Activated CD8-positive, alpha-beta T cell treated with anti-CD3 and anti-CD28 coated beads for 36 hours (primary cell): ENCODE data around the gene ACOT7. TPM values are rescaled to one million over a fixed set of nuclear protein-coding genes. Genes with fewer than 3 reads are reported as not detected.

Experiments used
- ATAC-seq: fragments of 200-7000 bp; cut with Tn5 transposase; one replicate; pipeline ENCODE4 v1.10.0; 2021; ENCODE audit warnings: mild to moderate bottlenecking, moderate library complexity
- CTCF ChIA-PET: fragments of 350-600 bp; sonication (Branson Sonifier 250); formaldehyde crosslinking; loops from one replicate; lab custom pipeline; 2021; ENCODE audit warnings: antibody characterized with exemption; lab: Charles Lee
- POLR2A ChIA-PET: fragments of 350-600 bp; sonication (Branson Sonifier 250); formaldehyde crosslinking; loops from one replicate; lab custom pipeline; 2021; ENCODE audit warnings: antibody characterized with exemption; lab: Charles Lee
- DNase-seq: peaks from one replicate; pipeline ENCODE4 v3.0.0-alpha.2; 2020
- H3K27ac Mint-ChIP-seq: one replicate; pipeline ENCODE4 v1.8.0; 2021; ENCODE audit warnings: mild to moderate bottlenecking, mixed read lengths
- H3K27me3 Mint-ChIP-seq: one replicate; pipeline ENCODE4 v1.8.0; 2021; ENCODE audit warnings: mixed read lengths
- H3K36me3 Mint-ChIP-seq: one replicate; pipeline ENCODE4 v1.8.0; 2021; ENCODE audit warnings: low read depth, mixed read lengths
- H3K4me1 Mint-ChIP-seq: one replicate; pipeline ENCODE4 v1.8.0; 2021; ENCODE audit warnings: low read depth, mixed read lengths
- H3K4me3 Mint-ChIP-seq: one replicate; pipeline ENCODE4 v1.8.0; 2021; ENCODE audit warnings: mild to moderate bottlenecking, moderate library complexity, mixed read lengths
- H3K9me3 Mint-ChIP-seq: one replicate; pipeline ENCODE4 v1.8.0; 2021; ENCODE audit warnings: mixed read lengths
- CTCF ChIP-seq: fragments of 200-600 bp; IDR thresholded peaks from one replicate; pipeline ENCODE4 v1.8.0; 2022; ENCODE audit warnings: antibody characterized with exemption, mild to moderate bottlenecking
- intact Hi-C: fragments of 100-400 bp; cut with micrococcal nuclease; formaldehyde crosslinking; loops from one replicate; pipeline ENCODE4 v1.10.0; 2022
- total RNA-seq, 2 experiments: library from RNA; stranded (reverse); gene quantifications; one replicate each; pipeline ENCODE4 v1.2.3, GENCODE V29; 2021

Gene ACOT7
- total RNA-seq, 2 experiments from 2014 or later = 80.4 to 86.7 TPM

- ATAC-seq = no peak
- Mint-ChIP-seq H3K27me3 (peaks cover 31% of the 10 kb centered on the region), H3K4me3 (no peak overlapping the region), H3K27ac (no peak overlapping the region), H3K9me3 (no peaks in the 10 kb centered on the region), H3K4me1 (peaks cover 2% of the 10 kb centered on the region), H3K36me3 (no peaks in the 10 kb centered on the region)
- no peak for TF ChIP-seq CTCF
- DNase-seq = no peak
- ChIA-PET CTCF (interaction anchor here (0.9 kb wide), 1 partner anchor 153 kb away, joined by 3 read pairs; no protein-coding TSS in a partner anchor), POLR2A (interaction anchor here (1.3 kb wide), 1 partner anchor 17 kb away, joined by 3 read pairs; no protein-coding TSS in a partner anchor)
- intact Hi-C loops = no loop called here
Measured at GRCh38 chr1:6251681-6252373, 141.7 kb downstream of the ACOT7 start.

- ChIA-PET CTCF (interaction anchor here (0.9 kb wide), 1 partner anchor 154 kb away, joined by 3 read pairs; no protein-coding TSS in a partner anchor), POLR2A (no interaction called here)
- H3K36me3 Mint-ChIP-seq = no peaks in the 10 kb centered on the region
- no peak overlapping the region for H3K27ac Mint-ChIP-seq
- no peak for ATAC-seq
- no peak overlapping the region for H3K4me3 Mint-ChIP-seq
- DNase-seq = no peak
- intact Hi-C loops = no loop called here
- H3K9me3 Mint-ChIP-seq = no peaks in the 10 kb centered on the region
- peaks cover 7% of the 10 kb centered on the region for H3K4me1 Mint-ChIP-seq
- no peak for TF ChIP-seq CTCF
- H3K27me3 Mint-ChIP-seq = peaks cover 37% of the 10 kb centered on the region
Measured at GRCh38 chr1:6251233-6251632, 142.3 kb downstream of the ACOT7 start.

GRCh38 chr1:6249739-6250689 is 143.6 kb downstream of the ACOT7 start:
- intact Hi-C loops = loop anchor here (2.0 to 5.0 kb wide), 3 partner anchors 43 to 155 kb away; partner anchors contain the start of gene RNF207
- POLR2A ChIA-PET = interaction anchor here (0.9 to 1.4 kb wide), 2 partner anchors 9 to 10 kb away, joined by 3 to 5 read pairs; no protein-coding TSS in a partner anchor
- CTCF ChIA-PET = interaction anchor here (1.0 to 1.1 kb wide), 2 partner anchors 13 to 96 kb away, joined by 3 read pairs; no protein-coding TSS in a partner anchor

More at GRCh38 chr1:6249739-6250689, 143.6 kb downstream of the ACOT7 start:
- ATAC-seq (no peak), DNase-seq (no peak)
- Mint-ChIP-seq H3K27me3 (peaks cover 39% of the 10 kb centered on the region), H3K27ac (no peak overlapping the region), H3K9me3 (no peaks in the 10 kb centered on the region), H3K36me3 (no peaks in the 10 kb centered on the region), H3K4me3 (no peak overlapping the region), H3K4me1 (peaks cover 9% of the 10 kb centered on the region)
- no peak for TF ChIP-seq CTCF
